ENCODE data around the gene CXCR6.

CXCR6 gene

GRCh38 chr3:45943207-45943846 is at the start of gene CXCR6:
CXCR6 (plus strand) TSS chr3:45943464; CDS start chr3:45946482, 3,018 bp downstream.
- peak; percentile 57 for DNase-seq

GRCh38 chr3:45894015-45894414 is 49.2 kb upstream of the CXCR6 start:
- no peak for DNase-seq

- DNase-seq: no peak
Observed at GRCh38 chr3:45895686-45896468, 47.4 kb upstream of the CXCR6 start.

GRCh38 chr3:45896956-45897355 is 46.3 kb upstream of the CXCR6 start:
- no peak for DNase-seq

- no peak for DNase-seq
Observed at GRCh38 chr3:45904931-45905330, 38.3 kb upstream of the CXCR6 start.

- no peak for DNase-seq
Observed at GRCh38 chr3:45905755-45906154, 37.5 kb upstream of the CXCR6 start.

GRCh38 chr3:45906681-45907407 is 36.4 kb upstream of the CXCR6 start:
- DNase-seq: no peak

- DNase-seq: peak; percentile 46
Observed at GRCh38 chr3:45907769-45908705, 35.2 kb upstream of the CXCR6 start.

GRCh38 chr3:45908761-45909160 is 34.5 kb upstream of the CXCR6 start:
- DNase-seq: no peak

- DNase-seq: no peak
Observed at GRCh38 chr3:45909542-45909941, 33.7 kb upstream of the CXCR6 start.

- no peak for DNase-seq
Observed at GRCh38 chr3:45910892-45911291, 32.4 kb upstream of the CXCR6 start.

GRCh38 chr3:45911511-45912226 is 31.6 kb upstream of the CXCR6 start:
- no peak for DNase-seq

GRCh38 chr3:45912435-45912834 is 30.8 kb upstream of the CXCR6 start:
- DNase-seq: no peak

- DNase-seq: no peak
Observed at GRCh38 chr3:45914362-45915058, 28.8 kb upstream of the CXCR6 start.

- DNase-seq: no peak
Observed at GRCh38 chr3:45915059-45915439, 28.2 kb upstream of the CXCR6 start.

- DNase-seq: peak; percentile 84
Observed at GRCh38 chr3:45915518-45916231, 27.6 kb upstream of the CXCR6 start.

- DNase-seq: no peak
Observed at GRCh38 chr3:45917146-45917898, 25.9 kb upstream of the CXCR6 start.

- DNase-seq: no peak
Observed at GRCh38 chr3:45921158-45922038, 21.9 kb upstream of the CXCR6 start.

GRCh38 chr3:45922039-45922326 is 21.3 kb upstream of the CXCR6 start:
- DNase-seq: no peak

Measured in CD4-positive, alpha-beta T cell treated with Interleukin-6 for 4 hours (primary cell).